Calu3 (cell line): ENCODE data around the gene CLIP4. TPM values are rescaled to one million over a fixed set of nuclear protein-coding genes. Genes with fewer than 3 reads are reported as not detected.

Source experiments
- Bru-seq: library from RNA; stranded (reverse); fragments of 400-500 nt; gene quantifications from one replicate; lab custom pipeline; 2021; lab: Mats Ljungman, UMichigan
- BruChase-seq, 2 experiments: library from RNA; stranded (reverse); fragments of 400-500 nt; gene quantifications; one replicate each; lab custom pipeline; 2021; lab: Mats Ljungman, UMichigan
- BruUV-seq: library from RNA; stranded (reverse); fragments of 400-500 nt; replicated peaks from 2 replicates; lab custom pipeline; 2021; lab: Mats Ljungman, UMichigan
- CTCF ChIA-PET: fragments of 300-600 bp; sonication (Branson Sonifier 250); formaldehyde crosslinking; loops from one replicate; lab custom pipeline; 2022; ENCODE audit warnings: antibody characterized with exemption; lab: Charles Lee
- DNase-seq: peaks from one replicate; pipeline ENCODE4 v3.0.0; 2022
- H3K27ac Mint-ChIP-seq: one replicate; pipeline ENCODE4 v1.8.0; 2022; ENCODE audit warnings: mixed read lengths; ENCODE audit not compliant: unreplicated experiment
- H3K27me3 Mint-ChIP-seq: one replicate; pipeline ENCODE4 v1.8.0; 2022; ENCODE audit warnings: mixed read lengths; ENCODE audit not compliant: unreplicated experiment
- H3K36me3 Mint-ChIP-seq: one replicate; pipeline ENCODE4 v1.8.0; 2022; ENCODE audit warnings: mild to moderate bottlenecking, moderate library complexity, mixed read lengths; ENCODE audit not compliant: insufficient read depth, unreplicated experiment
- H3K4me1 Mint-ChIP-seq: one replicate; pipeline ENCODE4 v1.8.0; 2022; ENCODE audit warnings: mild to moderate bottlenecking, low read depth, mixed read lengths; ENCODE audit not compliant: unreplicated experiment
- H3K4me3 Mint-ChIP-seq: one replicate; pipeline ENCODE4 v1.8.0; 2022; ENCODE audit warnings: mild to moderate bottlenecking, low read depth, moderate library complexity, mixed read lengths; ENCODE audit not compliant: unreplicated experiment
- H3K9me3 Mint-ChIP-seq: one replicate; pipeline ENCODE4 v1.8.0; 2022; ENCODE audit warnings: low read depth, mixed read lengths; ENCODE audit not compliant: unreplicated experiment
- CTCF ChIP-seq: fragments of 200-600 bp; IDR thresholded peaks from one replicate; pipeline ENCODE4 v1.8.0; 2022; ENCODE audit warnings: antibody characterized with exemption; ENCODE audit not compliant: unreplicated experiment
- intact Hi-C: fragments of 100-400 bp; cut with micrococcal nuclease; formaldehyde crosslinking; loops from one replicate; pipeline ENCODE4 v1.10.0; 2022; ENCODE audit not compliant: unreplicated experiment
- long read RNA-seq: library from polyadenylated mRNA; stranded (forward); transcript quantifications from one replicate; pipeline ENCODE4 v2.0.0, GENCODE V29; 2022
- total RNA-seq: library from RNA; stranded (reverse); gene quantifications from 2 replicates; pipeline ENCODE4 v1.2.3, GENCODE V29; 2022

The CLIP4 gene
- 136 and 184 TPM in 2 replicates for total RNA-seq
- Bru-seq, nascent RNA: percentile 98 among the genes with signal in this experiment
- BruChase-seq, experiment 1, labeled RNA remaining after a 6-hour chase: percentile 94 among the genes with signal in this experiment
- percentile 98 among the genes with signal in this experiment for BruChase-seq, experiment 2, labeled RNA remaining after a 2-hour chase
- long read RNA-seq, full-length matches to known transcripts: 34 of 76 reads
- long read RNA-seq, partial matches to known transcripts: 16 of 76 reads
- long read RNA-seq, other reads (novel, unspliced or antisense): 26 of 76 reads

DNA sequence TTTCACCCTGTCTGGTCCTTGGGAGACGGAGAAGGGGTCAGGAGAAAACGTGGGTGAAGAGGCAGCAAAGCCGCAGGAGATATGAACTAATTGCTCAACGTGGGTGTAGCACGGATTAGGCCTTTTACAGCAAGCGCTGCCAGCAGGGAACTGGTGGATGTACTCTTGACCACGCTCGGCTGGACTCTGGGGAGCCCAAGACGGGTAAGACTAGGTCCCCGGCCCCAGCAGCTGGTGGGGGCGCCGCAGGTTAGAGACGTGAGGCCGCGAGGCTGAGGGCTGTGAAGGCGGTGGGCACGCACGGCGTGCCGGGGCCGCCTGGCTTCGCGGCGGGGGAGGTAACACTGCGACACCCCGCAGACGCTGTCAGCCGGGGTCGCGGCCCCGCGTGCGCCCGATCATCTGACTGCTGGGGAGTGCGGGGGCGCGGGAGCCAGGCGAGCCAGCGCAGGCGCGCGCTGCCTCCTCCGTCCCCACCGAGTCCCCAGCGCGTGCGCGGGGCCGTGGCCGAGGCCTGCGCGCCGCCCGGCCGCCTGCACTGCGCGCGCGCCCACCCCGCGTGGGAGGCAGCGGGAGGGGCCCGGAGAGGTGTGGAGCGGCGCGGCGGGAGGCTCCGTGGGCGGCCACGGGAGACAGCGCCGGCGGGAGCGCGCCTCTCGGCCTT is at the start of gene CLIP4:
TSS of gene CLIP4 (plus strand) at position 470 of the 664 bp plus-strand sequence. CDS start 5,974 bp downstream, outside the sequence.
- Mint-ChIP-seq H3K27ac (peak within 1 kb of the TSS; percentile 100), H3K4me3 (peak within 1 kb of the TSS; percentile 94), H3K9me3 (no peaks in the 10 kb centered on the region), H3K4me1 (peaks cover 70% of the 10 kb centered on the region), H3K27me3 (no peaks in the 10 kb centered on the region), H3K36me3 (peaks cover 71% of the 10 kb centered on the region)
- no peak for TF ChIP-seq CTCF
- CTCF ChIA-PET: no interaction called here
- no TSS peak for BruUV-seq
- DNase-seq: peak; percentile 50
- intact Hi-C loops: loop anchor here (5.0 to 10.0 kb wide), 3 partner anchors 58 to 160 kb away; no protein-coding TSS in a partner anchor

DNA sequence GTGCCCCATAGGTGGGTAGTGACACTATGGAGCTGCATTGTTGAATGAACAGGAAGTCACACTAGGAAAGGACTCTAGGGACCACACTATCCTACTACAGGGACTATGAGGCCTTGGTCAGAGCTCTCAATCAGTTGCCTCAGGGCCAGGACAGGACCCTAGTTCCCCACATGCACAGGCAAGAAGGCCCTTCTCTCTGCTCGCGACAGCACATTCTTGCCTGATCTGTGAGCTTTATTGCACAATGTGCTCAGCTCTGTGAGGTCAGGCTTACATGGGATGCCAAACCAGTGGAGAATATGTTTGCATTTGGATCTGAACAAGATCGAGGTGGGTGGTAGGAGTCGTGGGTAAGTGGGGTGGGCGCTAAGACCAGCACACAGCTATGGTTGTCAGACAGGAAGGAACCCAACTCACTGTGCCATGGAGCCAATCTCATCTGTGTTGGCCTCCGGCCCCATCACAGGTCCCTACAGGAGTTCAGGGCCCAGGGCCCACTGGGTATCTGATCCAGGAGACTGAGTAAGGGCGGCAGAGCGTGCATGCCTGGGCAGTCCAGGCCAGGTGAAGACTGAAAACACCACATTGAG is 48.8 kb upstream of the CLIP4 start:
- H3K4me1 Mint-ChIP-seq: peaks cover 7% of the 10 kb centered on the region
- no peak for DNase-seq
- BruUV-seq: no TSS peak
- no peak overlapping the region for H3K4me3 Mint-ChIP-seq
- H3K9me3 Mint-ChIP-seq: no peaks in the 10 kb centered on the region
- H3K27ac Mint-ChIP-seq: no peak overlapping the region
- TF ChIP-seq CTCF: no peak
- no peaks in the 10 kb centered on the region for H3K36me3 Mint-ChIP-seq
- intact Hi-C loops: no loop called here
- no peaks in the 10 kb centered on the region for H3K27me3 Mint-ChIP-seq
- CTCF ChIA-PET: no interaction called here

DNA sequence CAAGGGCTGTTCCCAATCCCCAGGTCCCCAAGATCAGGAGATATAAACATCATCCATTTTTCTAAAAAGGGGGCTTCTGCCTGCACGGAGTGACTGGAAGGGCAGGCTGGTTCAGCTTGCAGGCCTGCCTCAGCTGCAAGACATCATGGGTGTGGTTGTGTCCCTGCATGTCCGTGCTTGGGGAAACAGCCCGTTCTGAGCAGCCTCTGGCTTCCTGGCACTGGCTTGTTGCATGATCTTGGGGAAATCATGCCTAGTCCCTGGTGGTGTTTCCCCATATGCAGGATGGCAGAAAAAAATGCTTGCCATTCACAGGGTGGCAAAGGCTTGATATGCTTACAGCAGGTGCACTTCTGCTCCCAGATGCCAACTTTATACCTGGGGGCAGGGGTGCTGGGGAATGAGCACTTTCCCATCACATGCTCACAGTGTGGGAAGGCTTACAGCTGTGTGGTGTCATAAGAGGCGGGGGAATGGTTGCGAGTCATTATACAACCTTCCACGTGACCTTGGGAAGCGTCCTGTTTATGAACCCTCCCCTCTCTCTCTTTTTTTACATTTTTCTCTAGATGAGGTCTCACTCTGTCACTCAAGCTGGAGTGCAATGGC is 48.1 kb upstream of the CLIP4 start:
- no peaks in the 10 kb centered on the region for H3K36me3 Mint-ChIP-seq
- intact Hi-C loops: no loop called here
- BruUV-seq: no TSS peak
- TF ChIP-seq CTCF: no peak
- H3K9me3 Mint-ChIP-seq: no peaks in the 10 kb centered on the region
- no peaks in the 10 kb centered on the region for H3K27me3 Mint-ChIP-seq
- peaks cover 7% of the 10 kb centered on the region for H3K4me1 Mint-ChIP-seq
- DNase-seq: no peak
- H3K4me3 Mint-ChIP-seq: no peak overlapping the region
- CTCF ChIA-PET: interaction anchor here (1.3 kb wide), 1 partner anchor 24 kb away, joined by 4 read pairs; no protein-coding TSS in a partner anchor
- H3K27ac Mint-ChIP-seq: no peak overlapping the region

DNA sequence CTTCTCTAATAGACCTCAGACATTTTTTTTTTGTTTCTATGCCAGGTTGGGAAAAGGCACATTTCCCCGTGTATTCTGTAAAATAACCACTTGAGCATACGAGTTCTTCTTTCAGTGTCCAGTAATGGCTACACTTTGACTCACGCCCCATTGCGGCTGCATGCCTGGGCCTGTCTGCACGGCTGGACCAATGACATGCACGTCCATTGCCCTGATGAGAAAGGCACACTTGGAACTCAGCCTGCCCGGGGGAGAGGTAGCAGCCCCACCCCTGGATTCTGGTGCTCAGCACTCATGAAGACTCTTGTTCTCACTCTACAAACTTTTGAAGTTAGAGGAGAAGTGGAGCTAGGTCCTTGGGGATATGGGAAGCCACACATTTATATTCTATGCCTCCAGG is 46.7 kb upstream of the CLIP4 start:
- Mint-ChIP-seq H3K4me1 (peaks cover 7% of the 10 kb centered on the region), H3K36me3 (no peaks in the 10 kb centered on the region), H3K9me3 (no peaks in the 10 kb centered on the region), H3K4me3 (no peak overlapping the region), H3K27me3 (no peaks in the 10 kb centered on the region), H3K27ac (no peak overlapping the region)
- intact Hi-C loops: no loop called here
- no TSS peak for BruUV-seq
- no peak for TF ChIP-seq CTCF
- no peak for DNase-seq
- CTCF ChIA-PET: interaction anchor here (0.6 to 1.3 kb wide), 3 partner anchors 20 to 38 kb away, joined by 4 read pairs; no protein-coding TSS in a partner anchor
